ENCODE measurements around the gene OTX2. TPM values are rescaled to one million over a fixed set of nuclear protein-coding genes. Genes with fewer than 3 reads are reported as not detected.

OTX2 gene
- total RNA-seq, 1 experiment from 2014 or later: 148 TPM

DNA sequence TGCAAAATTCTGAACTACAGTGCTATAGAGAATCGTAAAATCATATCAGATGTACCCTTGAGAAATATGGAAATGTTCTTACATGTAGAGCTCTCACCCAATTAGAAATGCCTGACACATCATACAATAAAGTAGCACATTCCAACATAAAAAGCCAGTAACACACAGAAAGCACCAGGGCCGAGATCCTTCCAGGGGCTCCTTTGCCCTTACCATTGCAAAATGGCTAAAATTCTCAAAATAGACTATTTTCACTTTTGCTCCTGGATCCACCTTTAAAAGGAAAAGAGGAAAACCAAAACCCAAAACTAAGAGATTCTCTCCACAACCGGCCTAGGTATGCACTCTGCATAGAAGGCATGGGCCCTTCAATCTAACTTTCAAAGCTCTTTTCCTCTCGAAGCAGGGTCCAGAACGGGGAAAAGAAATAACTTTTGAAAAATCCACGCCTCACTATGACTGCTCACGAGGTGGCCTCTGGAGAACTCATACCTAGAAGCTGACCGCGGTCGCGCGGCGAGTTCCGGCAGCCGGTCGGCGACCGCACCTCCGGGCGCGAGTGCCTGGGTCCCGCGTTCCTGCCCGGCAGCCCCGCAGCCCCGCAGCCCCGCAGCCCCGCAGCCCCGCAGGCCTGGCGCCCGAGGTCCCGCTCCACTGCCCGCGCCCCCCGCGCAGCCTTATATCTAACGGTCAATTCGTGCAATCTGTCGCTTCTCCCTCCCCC is 2.7 kb downstream of the OTX2 start:
- no peaks in the 10 kb centered on the region; the same call in 1 of the 2 replicates for H3K36me3 ChIP-seq (replicated peaks; ENCODE audit: control insufficient read depth, insufficient read depth, low read length)
- peaks cover 78% of the 10 kb centered on the region for H3K27me3 ChIP-seq (ENCODE audit: control insufficient read depth, insufficient read depth, low read length)
- peak overlapping the region; percentile 52 for H3K4me3 ChIP-seq (ENCODE audit: insufficient read depth, low read depth, low read length)
- DNase-seq: no peak

DNA sequence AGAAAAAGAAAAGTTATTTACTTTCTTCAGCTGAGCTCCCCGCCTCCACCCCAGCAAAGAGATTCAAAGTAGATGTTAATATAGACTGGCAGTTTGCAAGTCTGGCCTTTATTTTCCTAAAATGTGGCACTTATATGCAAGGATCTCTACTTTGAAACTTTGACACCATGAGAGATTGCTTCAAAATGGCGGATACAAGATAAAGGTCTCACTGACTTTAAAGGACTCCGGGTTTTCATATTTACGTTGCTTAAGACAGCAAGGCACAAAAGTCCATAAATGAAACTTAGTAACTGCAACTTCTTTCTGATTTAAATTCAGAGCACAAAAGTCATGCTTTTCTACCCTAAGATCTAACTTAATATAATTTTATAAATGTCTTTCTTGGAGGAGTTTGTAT is 3.5 kb downstream of the OTX2 start:
- peaks cover 4% of the 10 kb centered on the region for H3K36me3 ChIP-seq (replicated peaks; ENCODE audit: control insufficient read depth, insufficient read depth, low read length)
- peak; percentile 23 for DNase-seq
- peaks cover 75% of the 10 kb centered on the region for H3K27me3 ChIP-seq (ENCODE audit: control insufficient read depth, insufficient read depth, low read length)
- H3K4me3 ChIP-seq (ENCODE audit: insufficient read depth, low read depth, low read length): peak overlapping the region; percentile 52; the same call in 1 of the 2 replicates

DNA sequence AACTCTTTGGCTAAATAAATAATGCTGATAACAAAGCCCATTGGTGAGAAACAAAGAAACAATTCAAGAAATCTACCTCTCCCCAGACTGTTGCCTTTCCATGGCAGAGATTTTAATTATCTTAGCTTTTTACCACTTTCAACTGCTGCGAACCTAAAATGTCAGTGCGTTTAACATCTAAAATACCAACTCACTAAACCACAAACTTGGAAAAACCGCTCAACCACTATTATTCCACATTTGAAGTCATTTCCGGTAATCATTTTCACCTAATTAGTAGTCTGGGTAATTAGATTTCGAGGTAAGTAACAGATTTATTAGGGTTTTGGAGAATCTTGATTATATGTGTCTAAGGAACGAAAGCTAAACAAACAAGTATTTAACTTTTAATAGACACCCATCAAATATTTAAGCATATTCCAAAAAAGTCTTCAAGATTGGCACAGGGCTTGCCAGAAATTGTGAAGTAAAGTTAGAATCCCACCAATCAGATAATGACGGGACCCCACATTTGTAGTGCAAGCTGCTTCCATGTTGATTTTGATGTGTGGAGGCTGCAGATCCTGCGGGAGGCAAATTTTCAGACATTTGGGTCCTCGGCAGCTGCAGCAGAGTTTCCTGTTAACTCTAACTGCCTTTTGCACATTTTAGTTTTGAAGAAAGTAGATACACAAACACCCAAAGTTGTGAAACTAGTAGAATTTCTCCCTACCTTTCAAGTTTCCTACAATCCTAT is 4.1 kb downstream of the OTX2 start:
- H3K36me3 ChIP-seq (replicated peaks; ENCODE audit: control insufficient read depth, insufficient read depth, low read length): peaks cover 8% of the 10 kb centered on the region
- H3K4me3 ChIP-seq (ENCODE audit: insufficient read depth, low read depth, low read length): peak overlapping the region; percentile 52; the same call in 1 of the 2 replicates
- DNase-seq: peak; percentile 63
- peaks cover 73% of the 10 kb centered on the region for H3K27me3 ChIP-seq (ENCODE audit: control insufficient read depth, insufficient read depth, low read length)

DNA sequence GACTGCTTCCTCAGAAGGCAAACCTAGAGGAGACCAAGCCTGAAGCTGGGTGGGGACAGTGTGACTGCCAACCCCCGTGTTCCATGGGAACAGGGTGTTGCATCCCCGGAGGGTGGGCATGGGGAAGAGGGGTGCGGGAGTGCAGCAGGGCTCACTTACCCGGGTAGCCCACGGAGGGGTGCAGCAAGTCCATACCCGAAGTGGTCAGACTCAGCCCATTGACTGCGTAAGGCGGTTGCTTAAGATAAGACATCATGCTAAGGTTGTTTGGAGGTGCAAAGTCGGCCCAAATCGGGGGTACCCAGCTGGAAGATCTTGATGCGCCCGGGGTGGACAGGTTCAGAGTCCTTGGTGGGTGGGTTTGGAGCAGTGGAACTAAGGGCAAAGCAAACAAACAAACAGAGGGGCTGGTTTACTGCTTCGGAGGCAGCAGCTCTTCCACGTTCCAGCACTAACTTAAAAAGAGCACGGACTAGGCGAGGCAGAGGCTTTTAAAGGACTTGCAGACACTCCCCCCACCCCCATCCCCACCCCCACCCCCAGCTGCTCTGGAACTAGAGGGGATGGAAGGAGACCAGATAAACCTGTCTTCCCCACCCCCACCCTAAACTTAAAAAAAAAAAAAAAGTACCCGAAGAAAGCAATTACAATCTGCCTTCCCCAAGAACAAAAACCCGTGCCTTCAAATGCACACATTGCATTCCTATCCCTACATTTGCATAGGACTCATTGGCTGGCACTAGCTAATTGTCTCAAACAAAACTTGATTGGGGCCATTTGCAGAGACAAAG is 4.9 kb downstream of the OTX2 start:
- Histone ChIP-seq H3K27me3 (ENCODE audit: control insufficient read depth, insufficient read depth, low read length) (peaks cover 68% of the 10 kb centered on the region), H3K4me3 (ENCODE audit: insufficient read depth, low read depth, low read length) (peak overlapping the region; percentile 69), H3K36me3 (replicated peaks; ENCODE audit: control insufficient read depth, insufficient read depth, low read length) (peaks cover 8% of the 10 kb centered on the region)

DNA sequence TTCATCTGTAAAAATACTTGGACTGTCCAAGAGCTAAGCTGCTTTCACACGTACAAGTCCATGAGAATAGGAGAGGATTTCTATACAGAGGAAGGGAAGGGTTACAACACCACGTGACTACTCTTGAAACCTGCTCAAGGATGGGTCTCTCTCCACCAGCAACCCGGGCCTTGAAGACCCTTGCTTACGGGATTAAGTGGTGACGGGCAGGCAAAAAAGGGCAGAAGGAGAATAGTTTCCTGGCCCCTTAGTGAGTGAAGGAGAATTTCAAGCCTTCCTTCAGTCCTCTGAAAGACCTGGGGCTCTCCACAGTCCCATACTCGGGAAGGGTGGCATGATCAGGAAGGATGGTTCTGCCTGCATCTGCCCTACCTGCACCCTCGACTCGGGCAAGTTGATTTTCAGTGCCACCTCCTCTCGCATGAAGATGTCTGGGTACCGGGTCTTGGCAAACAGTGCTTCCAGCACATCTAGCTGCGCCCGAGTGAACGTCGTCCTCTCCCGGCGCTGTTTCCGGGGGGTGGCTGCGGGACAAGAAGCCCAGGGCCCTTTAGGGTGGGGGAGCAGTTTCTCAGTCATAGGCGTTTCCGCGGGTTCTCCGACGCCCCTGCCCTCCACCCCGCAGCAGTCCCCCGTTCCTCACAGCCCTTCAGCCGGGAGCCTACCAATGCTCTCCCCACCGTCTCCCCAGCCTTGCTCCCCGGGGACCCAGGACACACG is 6.3 kb downstream of the OTX2 start:
- Histone ChIP-seq H3K36me3 (replicated peaks; ENCODE audit: control insufficient read depth, insufficient read depth, low read length) (peaks cover 8% of the 10 kb centered on the region), H3K4me3 (ENCODE audit: insufficient read depth, low read depth, low read length) (peak overlapping the region; percentile 69), H3K27me3 (ENCODE audit: control insufficient read depth, insufficient read depth, low read length) (peaks cover 63% of the 10 kb centered on the region)

More for the DNA sequence above, 4.9 kb downstream of the OTX2 start:
- peak; percentile 91 for DNase-seq

DNA sequence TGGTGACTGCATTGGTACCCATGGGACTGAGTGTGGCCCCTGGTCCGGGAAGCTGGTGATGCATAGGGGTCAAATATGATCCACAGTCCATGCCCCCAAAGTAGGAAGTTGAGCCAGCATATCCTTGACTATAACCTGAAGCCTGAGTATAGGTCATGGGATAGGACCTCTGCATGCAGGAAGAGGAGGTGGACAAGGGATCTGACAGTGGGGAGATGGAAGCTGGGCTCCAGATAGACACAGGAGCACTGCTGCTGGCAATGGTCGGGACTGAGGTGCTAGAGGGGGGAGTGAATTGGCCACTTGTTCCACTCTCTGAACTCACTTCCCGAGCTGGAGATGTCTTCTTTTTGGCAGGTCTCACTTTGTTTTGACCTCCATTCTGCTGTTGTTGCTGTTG is 8.4 kb downstream of the OTX2 start:
- no peak for DNase-seq

More for the DNA sequence above, 6.3 kb downstream of the OTX2 start:
- DNase-seq: peak; percentile 32

DNA sequence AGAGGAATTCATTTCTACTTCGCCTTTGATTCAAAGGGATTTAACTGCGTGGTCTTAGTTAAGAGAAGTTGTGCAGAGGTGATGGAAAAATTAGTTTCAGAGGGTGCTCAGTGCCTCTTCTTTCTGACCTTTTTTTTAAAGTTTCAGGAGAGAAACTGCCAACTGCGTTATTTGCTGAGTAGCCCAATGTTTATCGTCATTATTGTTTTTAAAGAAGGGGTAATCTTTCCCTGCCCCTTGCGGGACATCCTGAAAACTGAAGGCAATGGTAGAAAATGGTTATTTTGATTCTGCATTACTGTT is 11.0 kb downstream of the OTX2 start:
- H3K36me3 ChIP-seq (replicated peaks; ENCODE audit: control insufficient read depth, insufficient read depth, low read length): peaks cover 8% of the 10 kb centered on the region
- peaks cover 77% of the 10 kb centered on the region for H3K27me3 ChIP-seq (ENCODE audit: control insufficient read depth, insufficient read depth, low read length)
- no peak for DNase-seq
- H3K4me3 ChIP-seq (ENCODE audit: insufficient read depth, low read depth, low read length): peak overlapping the region; percentile 32

More for the DNA sequence above, 8.4 kb downstream of the OTX2 start:
- H3K27me3 ChIP-seq (ENCODE audit: control insufficient read depth, insufficient read depth, low read length): peaks cover 64% of the 10 kb centered on the region
- H3K36me3 ChIP-seq (replicated peaks; ENCODE audit: control insufficient read depth, insufficient read depth, low read length): peaks cover 8% of the 10 kb centered on the region
- no peak overlapping the region; the same call in 1 of the 2 replicates for H3K4me3 ChIP-seq (ENCODE audit: insufficient read depth, low read depth, low read length)

DNA sequence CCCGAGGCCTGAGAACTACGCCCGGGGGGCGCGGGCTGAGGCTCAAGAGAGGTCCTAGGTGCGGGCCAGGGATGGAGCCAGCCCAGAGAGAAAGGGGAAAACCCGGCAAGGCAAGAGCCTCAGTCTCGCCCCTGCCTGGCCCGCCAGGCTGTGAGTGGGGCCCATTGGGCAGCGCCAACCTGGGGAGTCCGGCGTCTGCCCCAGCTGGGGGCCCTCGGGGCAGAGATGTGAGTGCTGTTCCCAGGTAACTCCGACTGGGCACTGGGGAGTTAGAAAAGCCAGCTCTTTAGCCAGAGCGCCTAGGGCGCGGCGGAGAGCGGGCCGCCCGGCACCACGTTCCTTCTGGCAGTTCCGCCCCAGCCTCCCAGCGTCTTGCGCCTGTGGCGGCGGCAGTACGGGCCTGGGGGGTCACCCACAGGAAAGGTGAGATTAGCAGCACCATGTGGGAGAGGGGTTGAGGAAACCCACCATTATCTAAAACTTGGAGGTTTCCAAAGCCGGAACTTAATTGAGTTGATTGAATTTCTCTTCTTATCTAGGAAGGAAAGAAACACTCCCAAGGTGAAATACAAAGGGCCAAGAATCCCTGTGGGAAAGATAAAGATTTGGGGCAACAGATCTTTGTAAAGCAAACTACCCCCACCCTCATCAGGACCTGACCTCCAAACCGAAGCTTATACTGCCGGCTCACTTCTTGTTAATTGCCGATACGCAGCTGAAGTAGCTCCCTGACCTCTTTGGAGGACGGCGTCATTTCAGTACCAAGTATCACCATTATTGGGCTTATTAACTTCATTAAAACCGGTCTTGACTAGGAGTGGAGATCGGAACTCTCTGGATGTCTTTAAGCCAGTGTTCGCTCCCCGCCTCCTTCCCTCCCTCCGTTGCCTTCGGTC is 11.6 kb downstream of the OTX2 start:
- H3K36me3 ChIP-seq (replicated peaks; ENCODE audit: control insufficient read depth, insufficient read depth, low read length): peaks cover 8% of the 10 kb centered on the region
- peak overlapping the region; percentile 32 for H3K4me3 ChIP-seq (ENCODE audit: insufficient read depth, low read depth, low read length)
- peak; percentile 63 for DNase-seq
- H3K27me3 ChIP-seq (ENCODE audit: control insufficient read depth, insufficient read depth, low read length): peaks cover 77% of the 10 kb centered on the region

DNA sequence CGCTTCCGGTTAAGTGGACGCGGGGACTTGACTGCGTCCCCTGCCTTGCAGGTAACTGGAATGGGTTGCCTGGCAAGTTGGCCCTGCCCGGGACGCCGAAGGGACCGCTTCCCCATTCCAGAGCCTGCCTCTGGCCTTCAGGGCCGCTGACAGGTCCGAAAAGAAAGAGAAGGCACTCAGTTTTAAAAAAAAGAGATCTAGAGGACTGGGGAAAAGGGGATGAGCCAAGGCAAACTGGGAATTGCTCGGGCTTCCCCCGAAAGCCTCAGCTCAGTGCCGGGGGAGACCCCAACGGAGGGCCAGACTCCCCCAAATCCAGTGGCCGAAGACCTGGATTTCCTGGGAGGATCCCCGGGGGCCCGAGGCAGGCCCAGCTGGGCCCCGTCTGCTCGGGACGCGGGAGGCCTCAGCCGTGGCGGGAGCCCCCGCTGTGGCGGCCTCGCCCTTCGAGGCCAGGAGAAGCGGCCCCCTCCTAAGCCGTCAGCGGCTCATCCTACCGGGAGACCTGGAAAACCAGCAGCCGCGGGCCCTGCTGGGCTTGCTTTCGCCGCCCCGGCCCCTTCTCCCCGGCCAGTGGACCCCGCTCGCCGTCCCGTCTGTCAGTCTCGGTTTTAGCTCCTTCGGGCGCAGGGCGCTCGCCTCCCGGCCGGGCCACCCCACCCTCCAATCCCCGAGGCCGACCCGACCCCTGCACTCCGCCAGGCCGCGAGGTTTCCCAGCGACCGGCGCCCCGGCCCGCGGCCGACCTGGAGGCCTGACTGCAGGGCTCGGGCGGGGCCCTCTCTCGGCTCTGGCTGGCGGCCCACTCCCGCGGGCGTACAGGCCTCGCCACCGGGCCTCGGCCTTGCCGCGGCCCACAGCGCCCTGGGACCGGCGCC is 12.5 kb downstream of the OTX2 start:
- Histone ChIP-seq H3K27me3 (ENCODE audit: control insufficient read depth, insufficient read depth, low read length) (peaks cover 71% of the 10 kb centered on the region), H3K4me3 (ENCODE audit: insufficient read depth, low read depth, low read length) (peak overlapping the region; percentile 32), H3K36me3 (replicated peaks; ENCODE audit: control insufficient read depth, insufficient read depth, low read length) (peaks cover 8% of the 10 kb centered on the region)
- DNase-seq: peak; percentile 83

DNA sequence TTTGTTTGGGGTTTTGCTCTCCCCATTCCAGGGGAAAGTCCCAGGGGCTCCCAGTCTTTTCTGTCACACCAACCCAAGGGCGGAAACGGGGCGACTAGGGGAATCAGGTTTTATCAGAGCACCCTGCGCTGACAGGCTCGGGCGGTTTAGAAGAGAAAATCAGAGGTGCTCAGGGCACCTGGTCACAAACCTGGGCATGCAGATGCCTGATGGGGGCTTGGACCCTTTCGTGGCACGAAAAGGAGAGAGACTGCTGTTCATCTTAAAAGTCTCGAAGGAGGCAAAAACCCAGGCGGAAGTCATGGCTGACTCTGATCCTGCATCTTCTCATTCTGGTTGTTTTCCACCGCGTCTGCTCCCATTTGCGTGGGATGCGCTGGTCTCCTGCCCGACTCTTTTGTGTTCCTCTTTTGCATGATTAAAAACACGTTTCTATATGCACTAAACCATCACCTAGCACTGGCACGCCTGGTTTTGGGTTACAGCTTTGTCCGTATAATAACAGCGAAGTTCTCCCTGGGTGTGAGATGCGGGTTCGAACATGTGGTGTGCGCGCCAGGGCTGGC is 13.2 kb downstream of the OTX2 start:
- DNase-seq: peak; percentile 55
- peaks cover 8% of the 10 kb centered on the region for H3K36me3 ChIP-seq (replicated peaks; ENCODE audit: control insufficient read depth, insufficient read depth, low read length)
- H3K4me3 ChIP-seq (ENCODE audit: insufficient read depth, low read depth, low read length): peak overlapping the region; percentile 32
- H3K27me3 ChIP-seq (ENCODE audit: control insufficient read depth, insufficient read depth, low read length): peaks cover 67% of the 10 kb centered on the region

DNA sequence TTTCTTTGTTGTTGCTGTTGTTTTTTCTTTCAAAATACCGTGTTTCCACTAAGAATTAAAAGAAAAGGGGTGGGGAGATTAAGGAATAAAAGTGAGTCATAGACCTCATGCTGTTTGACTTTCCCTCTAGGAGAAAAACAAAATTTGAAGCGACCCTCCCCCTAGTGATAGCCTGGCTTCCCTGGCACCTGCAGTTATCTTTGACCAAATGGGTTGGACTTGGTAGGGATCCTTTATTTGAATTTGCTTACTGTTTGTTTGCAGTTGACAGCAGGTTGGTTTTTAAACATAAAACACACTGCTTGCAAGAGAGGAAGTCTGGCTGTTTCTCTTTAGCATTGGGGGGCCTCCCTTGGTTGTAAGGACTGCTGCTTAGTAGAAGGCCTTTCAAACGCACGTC is 14.0 kb downstream of the OTX2 start:
- no peak overlapping the region for H3K4me3 ChIP-seq (ENCODE audit: insufficient read depth, low read depth, low read length)
- no peaks in the 10 kb centered on the region; the same call in 1 of the 2 replicates for H3K36me3 ChIP-seq (replicated peaks; ENCODE audit: control insufficient read depth, insufficient read depth, low read length)
- H3K27me3 ChIP-seq (ENCODE audit: control insufficient read depth, insufficient read depth, low read length): peaks cover 60% of the 10 kb centered on the region
- DNase-seq: peak; percentile 71

DNA sequence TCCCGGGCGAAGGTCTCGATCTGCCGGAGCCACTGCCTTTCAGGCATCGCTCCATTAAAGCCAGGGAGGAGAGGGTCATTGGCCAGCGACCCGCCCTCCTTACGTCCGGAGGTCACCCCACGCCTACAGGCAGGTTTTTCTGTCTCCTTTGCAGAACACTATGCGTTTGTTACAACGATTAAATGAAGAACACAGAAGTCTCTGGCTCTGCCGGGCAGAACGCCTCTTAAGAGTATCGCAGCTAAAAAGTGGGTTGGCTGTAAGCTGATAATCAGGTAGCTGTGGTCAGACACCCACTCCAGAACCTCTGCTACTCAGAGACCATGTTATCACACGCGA is 15.0 kb downstream of the OTX2 start:
- Histone ChIP-seq H3K4me3 (ENCODE audit: insufficient read depth, low read depth, low read length) (peak overlapping the region; percentile 39; the same call in 1 of the 2 replicates), H3K27me3 (ENCODE audit: control insufficient read depth, insufficient read depth, low read length) (peaks cover 57% of the 10 kb centered on the region), H3K36me3 (replicated peaks; ENCODE audit: control insufficient read depth, insufficient read depth, low read length) (no peaks in the 10 kb centered on the region)
- no peak for DNase-seq
